ENCODE results near the gene ST6GAL1.

ST6GAL1 gene

GRCh38 chr3:187088701-187089100, 158.4 kb downstream of the ST6GAL1 start:
- no peak for TF ChIP-seq POLR2AphosphoS5 (IDR thresholded peaks at IDR 0.05; ENCODE audit: low read depth, low read length)
- no peak for TF ChIP-seq TAF1 (IDR thresholded peaks at IDR 0.05; ENCODE audit: borderline replicate concordance, insufficient read depth, low read length)
- no peak for TF ChIP-seq REST (IDR thresholded peaks at IDR 0.05; ENCODE audit: insufficient read depth in 1 of 2, low read depth in 2 of 2, low read length in 2 of 2)
- no peak for TF ChIP-seq SIN3A (IDR thresholded peaks at IDR 0.05; ENCODE audit: borderline replicate concordance, insufficient read depth, low read length)
- no peak for TF ChIP-seq FOXP2 (optimal IDR thresholded peaks at IDR 0.05; ENCODE audit: borderline replicate concordance, extremely low read depth, extremely low read length, insufficient read depth)

- no peak for TF ChIP-seq TAF1 (IDR thresholded peaks at IDR 0.05; ENCODE audit: borderline replicate concordance, insufficient read depth, low read length)
- no peak for TF ChIP-seq POLR2AphosphoS5 (IDR thresholded peaks at IDR 0.05; ENCODE audit: low read depth, low read length)
- no peak for TF ChIP-seq SIN3A (IDR thresholded peaks at IDR 0.05; ENCODE audit: borderline replicate concordance, insufficient read depth, low read length)
- TF ChIP-seq REST (IDR thresholded peaks at IDR 0.05; ENCODE audit: insufficient read depth in 1 of 2, low read depth in 2 of 2, low read length in 2 of 2) = no peak
- no peak for TF ChIP-seq FOXP2 (optimal IDR thresholded peaks at IDR 0.05; ENCODE audit: borderline replicate concordance, extremely low read depth, extremely low read length, insufficient read depth)
These were observed 163.0 kb downstream of the ST6GAL1 start for GRCh38 chr3:187093320-187093719.

GRCh38 chr3:187098923-187099512, 168.7 kb downstream of the ST6GAL1 start:
- no peak for TF ChIP-seq SIN3A (IDR thresholded peaks at IDR 0.05; ENCODE audit: borderline replicate concordance, insufficient read depth, low read length)
- TF ChIP-seq POLR2AphosphoS5 (IDR thresholded peaks at IDR 0.05; ENCODE audit: low read depth, low read length) = no peak
- no peak for TF ChIP-seq FOXP2 (optimal IDR thresholded peaks at IDR 0.05; ENCODE audit: borderline replicate concordance, extremely low read depth, extremely low read length, insufficient read depth)
- no peak for TF ChIP-seq TAF1 (IDR thresholded peaks at IDR 0.05; ENCODE audit: borderline replicate concordance, insufficient read depth, low read length)
- TF ChIP-seq REST (IDR thresholded peaks at IDR 0.05; ENCODE audit: insufficient read depth in 1 of 2, low read depth in 2 of 2, low read length in 2 of 2) = no peak

GRCh38 chr3:187101184-187102072, 171.1 kb downstream of the ST6GAL1 start:
- TF ChIP-seq REST (IDR thresholded peaks at IDR 0.05; ENCODE audit: insufficient read depth in 1 of 2, low read depth in 2 of 2, low read length in 2 of 2) = no peak
- no peak for TF ChIP-seq FOXP2 (optimal IDR thresholded peaks at IDR 0.05; ENCODE audit: borderline replicate concordance, extremely low read depth, extremely low read length, insufficient read depth)
- TF ChIP-seq POLR2AphosphoS5 (IDR thresholded peaks at IDR 0.05; ENCODE audit: low read depth, low read length) = no peak
- TF ChIP-seq SIN3A (IDR thresholded peaks at IDR 0.05; ENCODE audit: borderline replicate concordance, insufficient read depth, low read length) = no peak
- TF ChIP-seq TAF1 (IDR thresholded peaks at IDR 0.05; ENCODE audit: borderline replicate concordance, insufficient read depth, low read length) = no peak

All from PFSK-1 (cell line).